A673 (cell line): ENCODE results near the gene HSFX4. TPM values are rescaled to one million over a fixed set of nuclear protein-coding genes. Genes with fewer than 3 reads are reported as not detected.
"Not testable (repeated sequence)": the region's sequence is repeated elsewhere in the genome, so short reads cannot be mapped to it uniquely, and the experiment has no call there.

Experiments used
- BruUV-seq: library from RNA; stranded (reverse); fragments of 400-500 nt; replicated peaks from 2 replicates; lab custom pipeline; 2021; lab: Mats Ljungman, UMichigan
- CTCF ChIA-PET: fragments of 300-600 bp; sonication (Branson Sonifier 250); formaldehyde crosslinking; loops from one replicate; lab custom pipeline; 2022; ENCODE audit warnings: antibody characterized with exemption; lab: Charles Lee
- POLR2A ChIA-PET: fragments of 300-600 bp; sonication (Branson Sonifier 250); formaldehyde crosslinking; loops from one replicate; lab custom pipeline; 2022; ENCODE audit warnings: antibody characterized with exemption; ENCODE audit not compliant: low non-redundant PET; lab: Charles Lee
- DNase-seq: peaks from one replicate; pipeline ENCODE4 v3.0.0-alpha.2; 2015; ENCODE audit warnings: low spot score
- H3K27ac ChIP-seq: fragments of 200-600 bp; sonication (generic); 2 replicates; pipeline ENCODE4 v1.5.1; 2016; ENCODE audit warnings: mixed run types, low read depth, mild to moderate bottlenecking, mixed read lengths, antibody characterized with exemption, low read length; ENCODE audit not compliant: poor library complexity, severe bottlenecking
- H3K27me3 ChIP-seq: fragments of 200-600 bp; sonication (generic); replicated peaks from 2 replicates; pipeline ENCODE4 v1.6.1; 2017; ENCODE audit warnings: mixed run types, low read depth, mild to moderate bottlenecking, mixed read lengths, antibody characterized with exemption, low read length; ENCODE audit not compliant: insufficient read depth, poor library complexity
- H3K36me3 ChIP-seq: fragments of 200-600 bp; sonication (generic); 2 replicates; pipeline ENCODE4 v1.6.1; 2016; ENCODE audit warnings: mixed run types, mild to moderate bottlenecking, mixed read lengths, antibody characterized with exemption, low read length; ENCODE audit not compliant: insufficient read depth, poor library complexity, severe bottlenecking
- H3K4me1 ChIP-seq: fragments of 200-600 bp; sonication (generic); 2 replicates; pipeline ENCODE4 v1.6.1; 2017; ENCODE audit warnings: mixed run types, mild to moderate bottlenecking, mixed read lengths, antibody characterized with exemption, low read length; ENCODE audit not compliant: insufficient read depth, poor library complexity, severe bottlenecking
- H3K4me3 ChIP-seq: fragments of 200-600 bp; sonication (generic); 2 replicates; pipeline ENCODE4 v1.5.1; 2016; ENCODE audit warnings: low read depth, mixed run types, mild to moderate bottlenecking, mixed read lengths, low read length; ENCODE audit not compliant: poor library complexity, severe bottlenecking
- H3K9me3 ChIP-seq: fragments of 200-600 bp; sonication (generic); 2 replicates; pipeline ENCODE4 v1.6.1; 2016; ENCODE audit warnings: mixed run types, low read depth, mild to moderate bottlenecking, mixed read lengths, antibody characterized with exemption, low read length; ENCODE audit not compliant: poor library complexity, severe bottlenecking
- intact Hi-C: fragments of 100-400 bp; cut with micrococcal nuclease; formaldehyde crosslinking; loops from one replicate; pipeline ENCODE4 v1.10.0; 2022; ENCODE audit not compliant: unreplicated experiment
- total RNA-seq: library from RNA; stranded (reverse); gene quantifications from 2 replicates; pipeline ENCODE4 v1.2.3, GENCODE V29; 2021

HSFX4 gene
- total RNA-seq, 1 experiment from 2014 or later, result not detected

GRCh38 chrX:149927245-149927963 lies 2.0 kb upstream of the HSFX4 start:
- H3K4me3 ChIP-seq, H3K4me1 ChIP-seq, CTCF ChIA-PET, BruUV-seq, H3K36me3 ChIP-seq, intact Hi-C loops, H3K27me3 ChIP-seq, H3K9me3 ChIP-seq, POLR2A ChIA-PET, H3K27ac ChIP-seq, DNase-seq: not testable (repeated sequence)

DNA sequence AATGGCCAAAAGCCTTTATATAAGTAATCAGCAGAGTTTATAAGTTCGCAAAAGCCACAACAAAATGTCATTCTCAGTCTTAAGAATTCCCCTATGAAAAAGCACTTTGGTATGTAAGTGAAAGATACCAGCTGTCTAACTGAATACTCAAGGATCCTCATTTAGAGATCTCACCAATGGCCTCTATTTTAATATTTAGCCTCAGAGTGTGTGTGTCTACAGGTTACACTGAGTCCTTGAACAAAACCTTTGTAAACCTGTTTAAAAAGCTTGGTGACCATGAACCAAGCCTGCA lies 1.5 kb upstream of the HSFX4 start:
- H3K27ac ChIP-seq, H3K4me3 ChIP-seq, BruUV-seq, CTCF ChIA-PET, H3K27me3 ChIP-seq, H3K4me1 ChIP-seq, POLR2A ChIA-PET, intact Hi-C loops, H3K9me3 ChIP-seq, DNase-seq, H3K36me3 ChIP-seq: not testable (repeated sequence)

DNA sequence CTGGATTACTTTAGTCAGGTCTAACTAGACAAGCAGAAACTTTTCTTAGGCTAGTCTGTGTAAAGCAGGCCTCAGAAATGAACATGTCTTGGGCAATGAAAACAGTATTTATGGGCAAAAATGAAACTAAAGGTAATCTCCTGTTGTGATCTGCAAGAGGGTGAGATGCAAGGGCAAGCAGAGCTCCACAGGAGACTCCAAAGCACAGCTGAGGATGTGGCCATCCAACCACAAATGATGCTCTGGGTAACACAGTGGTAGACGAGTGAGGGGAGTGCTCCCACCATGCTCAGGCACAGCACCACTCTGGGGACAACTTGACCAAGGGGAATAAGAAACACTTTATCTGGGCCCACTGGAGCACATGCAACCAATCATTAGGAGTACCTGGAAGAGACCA lies 738 bp upstream of the HSFX4 start:
- H3K27ac ChIP-seq, H3K9me3 ChIP-seq, POLR2A ChIA-PET, CTCF ChIA-PET, H3K4me3 ChIP-seq, H3K27me3 ChIP-seq, H3K36me3 ChIP-seq, H3K4me1 ChIP-seq, BruUV-seq, DNase-seq, intact Hi-C loops: not testable (repeated sequence)

DNA sequence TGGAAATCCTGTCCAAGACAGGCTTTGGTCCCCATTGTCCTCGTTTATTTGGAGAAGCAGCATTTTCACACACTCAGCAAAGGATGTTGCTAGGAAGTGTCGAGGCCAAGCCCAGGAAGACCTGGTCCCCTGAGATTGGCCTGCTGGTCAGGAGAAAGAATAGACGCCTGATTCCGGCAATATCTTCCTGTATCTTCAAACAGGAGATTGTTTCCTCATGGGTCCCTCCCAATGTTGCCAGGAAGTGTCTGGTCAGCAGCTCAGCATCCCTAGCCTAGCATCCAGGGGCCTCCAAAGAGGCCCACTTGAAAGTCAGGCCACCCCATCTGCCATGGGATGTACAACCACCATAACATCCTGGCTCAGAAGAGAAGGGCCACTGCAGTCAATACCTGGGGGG lies 2.0 kb downstream of the HSFX4 start:
- H3K36me3 ChIP-seq, H3K27ac ChIP-seq, BruUV-seq, H3K9me3 ChIP-seq, CTCF ChIA-PET, H3K27me3 ChIP-seq, H3K4me1 ChIP-seq, DNase-seq, POLR2A ChIA-PET, intact Hi-C loops, H3K4me3 ChIP-seq: not testable (repeated sequence)

DNA sequence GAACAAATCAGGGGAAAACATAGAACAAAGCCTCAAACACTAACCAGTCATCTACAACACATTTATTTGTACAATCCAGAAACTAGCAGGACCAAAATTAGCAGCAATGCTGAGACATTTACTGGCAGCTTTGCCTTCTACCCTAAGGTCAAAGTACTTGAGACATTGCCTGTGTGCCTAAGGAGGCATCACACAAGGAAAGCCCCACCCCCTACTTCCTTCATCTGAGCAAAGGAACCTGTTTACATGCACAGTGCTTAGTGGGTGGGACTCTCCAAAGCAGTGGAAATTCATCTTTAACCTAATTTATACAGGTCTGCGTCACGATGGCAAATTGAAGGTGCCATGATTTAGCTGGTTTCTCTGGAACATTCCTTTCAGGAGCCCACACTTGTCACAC lies 2.8 kb downstream of the HSFX4 start:
- BruUV-seq, POLR2A ChIA-PET, intact Hi-C loops, H3K36me3 ChIP-seq, CTCF ChIA-PET, H3K27me3 ChIP-seq, DNase-seq, H3K4me1 ChIP-seq, H3K9me3 ChIP-seq, H3K4me3 ChIP-seq, H3K27ac ChIP-seq: not testable (repeated sequence)

DNA sequence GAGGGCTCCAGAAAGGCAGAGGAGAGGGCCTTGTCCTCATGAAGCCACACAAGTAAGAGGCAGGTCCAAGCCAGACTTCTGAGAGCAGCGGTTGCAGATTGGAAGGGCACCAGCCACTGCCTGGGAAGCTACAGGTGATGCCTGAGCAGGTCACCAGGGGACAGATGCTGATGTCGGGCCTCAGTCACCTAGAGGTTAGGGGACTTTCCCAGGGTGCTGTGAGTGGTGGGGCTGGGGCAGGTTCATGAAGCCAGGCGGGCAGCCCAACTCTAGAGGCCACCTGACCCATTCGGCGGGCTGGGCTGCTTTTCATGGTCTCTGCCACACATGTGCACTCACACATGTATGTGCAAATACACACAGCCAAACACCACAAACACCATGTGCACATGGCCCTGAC lies 3.6 kb downstream of the HSFX4 start:
- H3K27me3 ChIP-seq, DNase-seq, POLR2A ChIA-PET, BruUV-seq, CTCF ChIA-PET, H3K9me3 ChIP-seq, H3K27ac ChIP-seq, H3K4me3 ChIP-seq, H3K4me1 ChIP-seq, H3K36me3 ChIP-seq, intact Hi-C loops: not testable (repeated sequence)

DNA sequence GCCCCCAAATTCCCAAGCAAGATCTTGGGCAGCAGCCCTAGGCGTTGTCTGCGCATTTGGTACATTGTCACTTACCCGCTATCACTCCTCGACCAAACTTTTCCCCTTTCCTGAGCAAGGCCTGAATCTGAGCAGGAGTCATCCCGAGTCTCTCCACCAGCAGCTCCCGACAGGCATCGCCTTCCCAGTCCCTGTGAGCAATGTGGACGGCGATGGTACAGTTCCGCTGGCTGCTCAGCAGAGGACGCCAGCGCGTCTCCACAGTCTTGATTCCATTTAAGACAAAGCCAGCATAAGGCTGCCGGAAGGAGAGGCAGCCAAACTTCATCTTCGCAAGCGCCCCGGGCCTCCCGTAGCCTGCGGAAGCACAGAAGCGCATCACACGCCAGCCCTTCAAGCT lies 4.2 kb downstream of the HSFX4 start:
- H3K36me3 ChIP-seq, DNase-seq, H3K27me3 ChIP-seq, H3K27ac ChIP-seq, intact Hi-C loops, H3K9me3 ChIP-seq, POLR2A ChIA-PET, BruUV-seq, CTCF ChIA-PET, H3K4me3 ChIP-seq, H3K4me1 ChIP-seq: not testable (repeated sequence)

DNA sequence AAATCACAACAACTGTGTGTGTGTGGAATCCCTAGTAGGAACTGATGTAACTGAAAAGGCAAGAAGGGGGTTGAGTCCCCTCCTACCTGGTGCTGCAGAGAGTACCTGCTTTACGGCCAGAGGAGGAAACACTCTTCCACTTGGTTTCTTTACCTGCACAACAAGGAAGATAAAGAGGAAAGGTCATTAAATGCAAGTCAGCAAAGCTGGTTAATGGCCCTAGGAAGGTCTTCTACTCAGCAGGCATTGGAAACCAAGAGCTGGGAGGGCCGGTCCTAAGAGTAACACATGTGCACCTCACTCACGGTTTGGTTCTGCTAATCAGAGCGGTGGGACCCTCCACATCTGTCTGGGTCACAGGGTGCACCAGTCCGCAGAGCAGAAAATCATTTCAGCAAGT lies 8.0 kb downstream of the HSFX4 start:
- H3K9me3 ChIP-seq, POLR2A ChIA-PET, H3K36me3 ChIP-seq, intact Hi-C loops, CTCF ChIA-PET, DNase-seq, H3K4me1 ChIP-seq, BruUV-seq, H3K27me3 ChIP-seq: not testable (repeated sequence)
- Histone ChIP-seq H3K4me3 (peak overlapping the region; percentile 67), H3K27ac (peak overlapping the region; percentile 82)
